ENCODE measurements around the gene CABLES1.
A peak's percentile ranks its signal among the peaks of the same experiment; 100 is the strongest.

The CABLES1 gene

GRCh38 chr18:23115683-23116096 is 19.6 kb upstream of the CABLES1 start:
- ChIA-PET POLR2A (interaction anchor here (2.7 kb wide), 1 partner anchor 19 kb away, joined by 8 read pairs; no protein-coding TSS in a partner anchor), CTCF (interaction anchor here (1.0 kb wide), 1 partner anchor 383 kb away, joined by 3 read pairs; no protein-coding TSS in a partner anchor)
- no peak for DNase-seq (ENCODE audit: extremely low spot score)
- TF ChIP-seq ZNF384 (IDR thresholded peaks at IDR 0.05) = peak; percentile 51; the same call in 1 of the 2 replicates
- TF ChIP-seq HDGF (IDR thresholded peaks at IDR 0.05; ENCODE audit: borderline replicate concordance) = no peak

- DNase-seq (ENCODE audit: extremely low spot score) = no peak
- TF ChIP-seq L3MBTL2 (conservative IDR thresholded peaks at IDR 0.05) = no peak
- TF ChIP-seq LEF1 (IDR thresholded peaks at IDR 0.05; ENCODE audit: borderline replicate concordance) = no peak
- TF ChIP-seq FOXK2 (IDR thresholded peaks at IDR 0.05) = no peak
- no peak for TF ChIP-seq PKNOX1 (IDR thresholded peaks at IDR 0.05)
- TF ChIP-seq HDGF (IDR thresholded peaks at IDR 0.05; ENCODE audit: borderline replicate concordance) = no peak
- TF ChIP-seq SP1 (IDR thresholded peaks at IDR 0.05) = no peak
- TF ChIP-seq TARDBP (IDR thresholded peaks at IDR 0.05) = no peak
- TF ChIP-seq SUZ12 (IDR thresholded peaks at IDR 0.05) = no peak
- ChIA-PET CTCF (no interaction called here), POLR2A (interaction anchor here (0.9 kb wide), 1 partner anchor 332 kb away, joined by 3 read pairs; the partner anchor contains the start of gene RIOK3)
Observed at GRCh38 chr18:23121133-23121532, 14.2 kb upstream of the CABLES1 start.

- TF ChIP-seq FOXA1 (IDR thresholded peaks at IDR 0.05) (no peak), BHLHE40 (IDR thresholded peaks at IDR 0.05; ENCODE audit: borderline replicate concordance) (no peak), LEF1 (IDR thresholded peaks at IDR 0.05; ENCODE audit: borderline replicate concordance) (no peak), TARDBP (IDR thresholded peaks at IDR 0.05) (no peak)
- CTCF ChIA-PET = no interaction called here
- DNase-seq (ENCODE audit: extremely low spot score) = no peak
- POLR2A ChIA-PET = interaction anchor here (1.0 kb wide), 1 partner anchor 11 kb away, joined by 3 read pairs; no protein-coding TSS in a partner anchor
Observed at GRCh38 chr18:23122334-23123229, 12.7 kb upstream of the CABLES1 start.

- CTCF ChIA-PET = interaction anchor here (0.7 kb wide), 1 partner anchor 49 kb away, joined by 3 read pairs; no protein-coding TSS in a partner anchor
- no peak for DNase-seq (ENCODE audit: extremely low spot score)
- TF ChIP-seq SUZ12 (IDR thresholded peaks at IDR 0.05) = no peak
- TF ChIP-seq HDGF (IDR thresholded peaks at IDR 0.05; ENCODE audit: borderline replicate concordance) = no peak
- TF ChIP-seq SP1 (IDR thresholded peaks at IDR 0.05) = no peak
- no peak for TF ChIP-seq NFRKB (IDR thresholded peaks at IDR 0.05)
- TF ChIP-seq FOXA1 (IDR thresholded peaks at IDR 0.05) = no peak
- TF ChIP-seq ZNF384 (IDR thresholded peaks at IDR 0.05) = no peak
- TF ChIP-seq FOXK2 (IDR thresholded peaks at IDR 0.05) = no peak
- no peak for TF ChIP-seq BHLHE40 (IDR thresholded peaks at IDR 0.05; ENCODE audit: borderline replicate concordance)
- TF ChIP-seq TARDBP (IDR thresholded peaks at IDR 0.05) = no peak
- no peak for TF ChIP-seq LEF1 (IDR thresholded peaks at IDR 0.05; ENCODE audit: borderline replicate concordance)
- TF ChIP-seq PKNOX1 (IDR thresholded peaks at IDR 0.05) = no peak; the same call in 1 of the 2 replicates
- no peak for TF ChIP-seq L3MBTL2 (conservative IDR thresholded peaks at IDR 0.05)
- no peak for TF ChIP-seq FOXM1 (IDR thresholded peaks at IDR 0.05; ENCODE audit: borderline replicate concordance)
- no peak for TF ChIP-seq ELF4 (IDR thresholded peaks at IDR 0.05)
- TF ChIP-seq ARNT (IDR thresholded peaks at IDR 0.05) = no peak
Observed at GRCh38 chr18:23126376-23127056, 8.8 kb upstream of the CABLES1 start.

GRCh38 chr18:23127090-23127489 is 8.2 kb upstream of the CABLES1 start:
- no peak for DNase-seq (ENCODE audit: extremely low spot score)
- TF ChIP-seq BHLHE40 (IDR thresholded peaks at IDR 0.05; ENCODE audit: borderline replicate concordance) = no peak
- TF ChIP-seq PKNOX1 (IDR thresholded peaks at IDR 0.05) = no peak
- ChIA-PET POLR2A (interaction anchor here (0.7 to 1.1 kb wide), 2 partner anchors 8 to 20 kb away, joined by 3 read pairs; partner anchors contain the start of gene CABLES1), CTCF (interaction anchor here (0.6 to 0.7 kb wide), 2 partner anchors 49 to 284 kb away, joined by 3 read pairs; no protein-coding TSS in a partner anchor)

More at GRCh38 chr18:23126376-23127056, 8.8 kb upstream of the CABLES1 start:
- POLR2A ChIA-PET = interaction anchor here (0.7 to 1.1 kb wide), 2 partner anchors 9 to 20 kb away, joined by 3 read pairs; partner anchors contain the start of gene CABLES1

GRCh38 chr18:23129355-23130002 is 5.8 kb upstream of the CABLES1 start:
- no peak for TF ChIP-seq TARDBP (IDR thresholded peaks at IDR 0.05)
- no peak for TF ChIP-seq FOXK2 (IDR thresholded peaks at IDR 0.05)
- TF ChIP-seq ZNF384 (IDR thresholded peaks at IDR 0.05) = no peak
- TF ChIP-seq ARNT (IDR thresholded peaks at IDR 0.05) = no peak
- CTCF ChIA-PET = no interaction called here
- no peak for DNase-seq (ENCODE audit: extremely low spot score)
- POLR2A ChIA-PET = no interaction called here
